ENCODE results near the gene NUP205.

- TF ChIP-seq, protein P1, sequence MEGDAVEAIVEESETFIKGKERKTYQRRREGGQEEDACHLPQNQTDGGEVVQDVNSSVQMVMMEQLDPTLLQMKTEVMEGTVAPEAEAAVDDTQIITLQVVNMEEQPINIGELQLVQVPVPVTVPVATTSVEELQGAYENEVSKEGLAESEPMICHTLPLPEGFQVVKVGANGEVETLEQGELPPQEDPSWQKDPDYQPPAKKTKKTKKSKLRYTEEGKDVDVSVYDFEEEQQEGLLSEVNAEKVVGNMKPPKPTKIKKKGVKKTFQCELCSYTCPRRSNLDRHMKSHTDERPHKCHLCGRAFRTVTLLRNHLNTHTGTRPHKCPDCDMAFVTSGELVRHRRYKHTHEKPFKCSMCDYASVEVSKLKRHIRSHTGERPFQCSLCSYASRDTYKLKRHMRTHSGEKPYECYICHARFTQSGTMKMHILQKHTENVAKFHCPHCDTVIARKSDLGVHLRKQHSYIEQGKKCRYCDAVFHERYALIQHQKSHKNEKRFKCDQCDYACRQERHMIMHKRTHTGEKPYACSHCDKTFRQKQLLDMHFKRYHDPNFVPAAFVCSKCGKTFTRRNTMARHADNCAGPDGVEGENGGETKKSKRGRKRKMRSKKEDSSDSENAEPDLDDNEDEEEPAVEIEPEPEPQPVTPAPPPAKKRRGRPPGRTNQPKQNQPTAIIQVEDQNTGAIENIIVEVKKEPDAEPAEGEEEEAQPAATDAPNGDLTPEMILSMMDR (IDR thresholded peaks at IDR 0.05), result no peak
- TF ChIP-seq SIN3A (IDR thresholded peaks at IDR 0.05; ENCODE audit: borderline replicate concordance, insufficient read depth, low read depth, low read length) (no peak), POLR2AphosphoS5 (IDR thresholded peaks at IDR 0.05; ENCODE audit: low read depth, low read length) (no peak)
- TF ChIP-seq, protein P2, sequence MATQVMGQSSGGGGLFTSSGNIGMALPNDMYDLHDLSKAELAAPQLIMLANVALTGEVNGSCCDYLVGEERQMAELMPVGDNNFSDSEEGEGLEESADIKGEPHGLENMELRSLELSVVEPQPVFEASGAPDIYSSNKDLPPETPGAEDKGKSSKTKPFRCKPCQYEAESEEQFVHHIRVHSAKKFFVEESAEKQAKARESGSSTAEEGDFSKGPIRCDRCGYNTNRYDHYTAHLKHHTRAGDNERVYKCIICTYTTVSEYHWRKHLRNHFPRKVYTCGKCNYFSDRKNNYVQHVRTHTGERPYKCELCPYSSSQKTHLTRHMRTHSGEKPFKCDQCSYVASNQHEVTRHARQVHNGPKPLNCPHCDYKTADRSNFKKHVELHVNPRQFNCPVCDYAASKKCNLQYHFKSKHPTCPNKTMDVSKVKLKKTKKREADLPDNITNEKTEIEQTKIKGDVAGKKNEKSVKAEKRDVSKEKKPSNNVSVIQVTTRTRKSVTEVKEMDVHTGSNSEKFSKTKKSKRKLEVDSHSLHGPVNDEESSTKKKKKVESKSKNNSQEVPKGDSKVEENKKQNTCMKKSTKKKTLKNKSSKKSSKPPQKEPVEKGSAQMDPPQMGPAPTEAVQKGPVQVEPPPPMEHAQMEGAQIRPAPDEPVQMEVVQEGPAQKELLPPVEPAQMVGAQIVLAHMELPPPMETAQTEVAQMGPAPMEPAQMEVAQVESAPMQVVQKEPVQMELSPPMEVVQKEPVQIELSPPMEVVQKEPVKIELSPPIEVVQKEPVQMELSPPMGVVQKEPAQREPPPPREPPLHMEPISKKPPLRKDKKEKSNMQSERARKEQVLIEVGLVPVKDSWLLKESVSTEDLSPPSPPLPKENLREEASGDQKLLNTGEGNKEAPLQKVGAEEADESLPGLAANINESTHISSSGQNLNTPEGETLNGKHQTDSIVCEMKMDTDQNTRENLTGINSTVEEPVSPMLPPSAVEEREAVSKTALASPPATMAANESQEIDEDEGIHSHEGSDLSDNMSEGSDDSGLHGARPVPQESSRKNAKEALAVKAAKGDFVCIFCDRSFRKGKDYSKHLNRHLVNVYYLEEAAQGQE (IDR thresholded peaks at IDR 0.05; ENCODE audit: insufficient read depth in 1 of 2, low read depth in 2 of 2, low read length in 1 of 2), result no peak
Measured at GRCh38 chr7:135684136-135684535, 126.4 kb downstream of the NUP205 start.

Measured in Panc1 (cell line).